Immature natural killer cell (primary cell): Measurements from ENCODE around the gene FAM83D. TPM values are rescaled to one million over a fixed set of nuclear protein-coding genes. Genes with fewer than 3 reads are reported as not detected.

Source experiments
- DNase-seq, 3 donors: peaks; one replicate each; pipeline ENCODE4 v3.0.0; 2022; ENCODE audit warnings: mixed read lengths in 1 of 3
- H3K27ac Mint-ChIP-seq, 6 donors: one replicate each; pipeline ENCODE4 v1.8.0; 2020; ENCODE audit warnings: mixed read lengths in 6 of 6, mild to moderate bottlenecking in 5 of 6, inconsistent platforms in 4 of 6, moderate library complexity in 3 of 6
- H3K27me3 Mint-ChIP-seq, 3 donors: one replicate each; pipeline ENCODE4 v1.8.0; 2020 to 2021; ENCODE audit warnings: low read depth in 3 of 3, mild to moderate bottlenecking in 3 of 3, mixed read lengths in 3 of 3, moderate library complexity in 3 of 3, inconsistent platforms in 1 of 3
- H3K36me3 Mint-ChIP-seq, 3 donors: one replicate each; pipeline ENCODE4 v1.8.0; 2020; ENCODE audit warnings: mixed read lengths in 3 of 3, inconsistent platforms in 2 of 3, mild to moderate bottlenecking in 2 of 3
- H3K4me1 Mint-ChIP-seq, 2 donors: one replicate each; pipeline ENCODE4 v1.8.0; 2020; ENCODE audit warnings: inconsistent platforms in 2 of 2, mild to moderate bottlenecking in 2 of 2, mixed read lengths in 2 of 2, moderate library complexity in 1 of 2
- H3K4me3 Mint-ChIP-seq, 5 donors: one replicate each; pipeline ENCODE4 v1.8.0; 2020; ENCODE audit warnings: mild to moderate bottlenecking in 5 of 5, mixed read lengths in 5 of 5, inconsistent platforms in 3 of 5, moderate library complexity in 3 of 5
- H3K9me3 Mint-ChIP-seq, 6 donors: one replicate each; pipeline ENCODE4 v1.8.0; 2020; ENCODE audit warnings: mild to moderate bottlenecking in 6 of 6, mixed read lengths in 6 of 6, inconsistent platforms in 4 of 6, moderate library complexity in 3 of 6
- polyA plus RNA-seq, 3 donors: library from polyadenylated mRNA; unstranded; fragments of 300-500 nt; fragmentation: Illumina TruSeq; gene quantifications; one replicate each; pipeline ENCODE4 v1.2.3, GENCODE V29; 2021

FAM83D gene
- polyA plus RNA-seq, 3 donors from 2014 or later, result 0.25 to 0.58 TPM; not detected in 1

GRCh38 chr20:38889792-38890496 lies 36.3 kb upstream of the FAM83D start:
- Mint-ChIP-seq H3K9me3 (no peaks in the 10 kb centered on the region), H3K36me3 (peaks cover 0 to 5% (median 0%) of the 10 kb centered on the region in 3 donors), H3K4me3 (no peak overlapping the region), H3K4me1 (peaks cover 47 to 61% of the 10 kb centered on the region in 2 donors), H3K27ac (peak overlapping the region; percentile 68 to 85 (median 80)), H3K27me3 (peaks cover 3 to 10% (median 4%) of the 10 kb centered on the region in 3 donors)
- no peak for DNase-seq

- H3K9me3 Mint-ChIP-seq, result no peaks in the 10 kb centered on the region
- peaks cover 0 to 5% (median 0%) of the 10 kb centered on the region in 3 donors for H3K36me3 Mint-ChIP-seq
- H3K4me1 Mint-ChIP-seq, result peaks cover 44 to 61% of the 10 kb centered on the region in 2 donors
- peak overlapping the region; percentile 68 to 85 (median 80) for H3K27ac Mint-ChIP-seq
- H3K27me3 Mint-ChIP-seq, result peaks cover 3 to 11% (median 4%) of the 10 kb centered on the region in 3 donors
- no peak overlapping the region for H3K4me3 Mint-ChIP-seq
- DNase-seq, result no peak
Observed at GRCh38 chr20:38890497-38890818, 35.8 kb upstream of the FAM83D start.

GRCh38 chr20:38892091-38892981 lies 33.9 kb upstream of the FAM83D start:
- no peak for DNase-seq
- H3K9me3 Mint-ChIP-seq, result no peaks in the 10 kb centered on the region
- H3K27me3 Mint-ChIP-seq, result peaks cover 3 to 12% (median 4%) of the 10 kb centered on the region in 3 donors
- H3K27ac Mint-ChIP-seq, result peak overlapping the region; percentile 87 to 97 (median 96)
- H3K4me1 Mint-ChIP-seq, result peaks cover 39 to 51% of the 10 kb centered on the region in 2 donors
- peaks cover 5 to 11% (median 6%) of the 10 kb centered on the region in 3 donors for H3K36me3 Mint-ChIP-seq
- peak overlapping the region in 4 of 5 donors; percentile 8 to 72 (median 27) for H3K4me3 Mint-ChIP-seq

DNA sequence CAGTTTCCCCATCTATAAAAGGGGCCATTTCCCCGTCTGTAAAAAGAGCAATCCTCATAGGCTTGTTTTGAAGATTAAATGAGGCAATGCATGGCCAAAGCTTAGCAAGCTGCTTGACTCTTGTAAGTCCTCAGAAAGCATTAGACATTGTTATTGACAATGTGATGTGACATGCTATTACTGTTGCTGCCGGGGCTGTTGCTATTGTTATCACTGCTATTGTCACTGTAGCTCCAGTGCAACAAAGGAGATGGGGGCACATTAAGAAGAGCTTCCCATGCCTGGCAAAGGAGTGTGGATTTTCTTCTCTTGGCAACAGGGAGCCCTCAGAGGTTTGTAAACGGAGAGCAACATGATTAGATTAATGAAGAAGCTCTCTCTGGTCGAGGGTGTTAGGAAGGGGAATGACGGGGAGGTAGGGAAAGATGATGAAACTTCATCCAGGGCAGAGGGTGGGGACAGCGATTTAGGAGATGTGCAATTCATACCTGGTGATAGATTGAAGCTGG lies 33.1 kb upstream of the FAM83D start:
- Mint-ChIP-seq H3K27ac (peak overlapping the region; percentile 87 to 97 (median 96)), H3K27me3 (peaks cover 3 to 12% (median 3%) of the 10 kb centered on the region in 3 donors), H3K36me3 (peaks cover 9 to 15% (median 12%) of the 10 kb centered on the region in 3 donors), H3K4me3 (peak overlapping the region; percentile 62 to 74 (median 72)), H3K9me3 (no peaks in the 10 kb centered on the region), H3K4me1 (peaks cover 35 to 50% of the 10 kb centered on the region in 2 donors)
- DNase-seq, result no peak

DNA sequence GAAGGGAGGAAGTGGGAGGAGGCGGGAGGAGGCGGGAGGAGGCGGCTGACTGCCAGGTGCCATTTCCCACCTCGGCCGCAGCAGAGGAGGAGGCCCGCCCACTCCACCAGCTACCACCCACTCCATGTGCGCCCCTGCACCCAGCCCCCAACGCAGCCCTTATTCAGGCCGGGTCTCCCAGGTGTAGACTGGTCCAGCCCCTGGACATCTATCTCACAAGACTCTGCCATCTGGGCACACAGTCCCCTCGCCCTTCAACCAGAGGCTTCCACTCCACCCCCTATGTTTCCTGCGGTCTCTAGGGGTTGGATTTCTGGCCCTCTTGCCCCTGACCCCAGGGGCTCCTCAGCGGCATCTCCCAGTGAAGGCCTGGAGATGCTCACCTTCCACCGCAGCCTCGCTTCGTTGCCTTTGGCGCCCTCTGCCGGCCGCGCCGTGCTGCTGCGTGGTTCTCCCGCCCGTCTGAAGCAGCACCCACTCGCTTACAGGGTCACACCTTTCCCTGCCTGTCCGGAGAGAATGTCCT lies 32.6 kb upstream of the FAM83D start:
- peaks cover 34 to 50% of the 10 kb centered on the region in 2 donors for H3K4me1 Mint-ChIP-seq

GRCh38 chr20:38894091-38894847 lies 31.9 kb upstream of the FAM83D start:
- Mint-ChIP-seq H3K9me3 (no peaks in the 10 kb centered on the region), H3K27ac (peak overlapping the region; percentile 81 to 97 (median 96)), H3K36me3 (peaks cover 9 to 15% (median 13%) of the 10 kb centered on the region in 3 donors), H3K4me3 (peak overlapping the region; percentile 29 to 73 (median 62)), H3K27me3 (peaks cover 3 to 13% (median 3%) of the 10 kb centered on the region in 3 donors), H3K4me1 (peaks cover 34 to 44% of the 10 kb centered on the region in 2 donors)
- no peak for DNase-seq

More for the DNA sequence above, 32.6 kb upstream of the FAM83D start:
- Mint-ChIP-seq H3K27me3 (peaks cover 3 to 12% (median 3%) of the 10 kb centered on the region in 3 donors), H3K36me3 (peaks cover 9 to 15% (median 13%) of the 10 kb centered on the region in 3 donors), H3K4me3 (peak overlapping the region; percentile 62 to 74 (median 72)), H3K9me3 (no peaks in the 10 kb centered on the region), H3K27ac (peak overlapping the region; percentile 87 to 97 (median 96))
- peak; percentile 79 to 83 (median 83) for DNase-seq

DNA sequence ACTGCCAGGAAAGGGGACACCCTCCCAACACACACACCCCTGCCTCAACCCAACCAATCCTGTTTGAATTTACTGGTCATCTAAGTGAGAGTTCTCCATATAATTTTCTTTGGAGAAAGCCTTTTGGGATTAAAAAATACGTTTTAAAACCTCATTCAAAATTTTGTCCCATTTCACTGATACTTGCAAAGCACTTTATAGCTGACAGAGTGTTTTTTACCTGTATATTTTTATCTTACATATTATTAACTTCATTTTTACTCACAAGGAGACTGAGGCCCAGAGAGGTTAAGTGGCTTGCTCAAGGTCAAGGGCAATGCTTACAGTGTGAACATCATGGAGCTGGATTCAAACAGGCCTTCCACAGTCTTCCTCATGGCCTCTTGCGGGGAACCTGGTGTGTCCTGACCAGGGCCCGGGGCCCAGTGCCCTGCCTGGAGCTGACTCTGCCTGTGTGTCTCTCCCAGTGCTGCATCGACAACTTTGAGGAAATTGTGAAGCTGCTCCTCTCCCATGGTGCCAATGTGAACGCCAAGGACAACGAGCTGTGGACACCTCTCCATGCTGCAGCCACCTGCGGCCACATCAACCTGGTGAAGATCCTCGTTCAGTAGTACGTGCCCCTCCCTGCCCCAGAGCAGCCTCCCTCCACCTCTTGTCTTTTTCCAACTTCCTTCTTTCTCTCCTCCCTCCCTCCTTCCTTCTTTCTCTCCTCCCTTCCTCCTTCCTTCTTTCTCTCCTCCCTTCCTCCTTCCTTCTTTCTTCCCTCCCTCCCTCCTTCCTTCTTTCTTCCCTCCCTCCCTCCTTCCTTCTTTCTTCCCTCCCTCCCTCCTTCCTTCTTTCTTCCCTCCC lies 30.9 kb upstream of the FAM83D start:
- DNase-seq, result no peak

GRCh38 chr20:38896009-38896594 lies 30.1 kb upstream of the FAM83D start:
- peak overlapping the region in 4 of 6 donors; percentile 8 to 68 (median 44) for H3K27ac Mint-ChIP-seq
- H3K36me3 Mint-ChIP-seq, result peaks cover 12 to 24% (median 13%) of the 10 kb centered on the region in 3 donors
- H3K9me3 Mint-ChIP-seq, result no peaks in the 10 kb centered on the region
- peak overlapping the region in 1 of 5 donors; percentile 10 for H3K4me3 Mint-ChIP-seq
- H3K4me1 Mint-ChIP-seq, result peaks cover 30 to 34% of the 10 kb centered on the region in 2 donors
- no peak for DNase-seq
- H3K27me3 Mint-ChIP-seq, result peaks cover 3 to 12% (median 3%) of the 10 kb centered on the region in 3 donors

More for the DNA sequence above, 30.9 kb upstream of the FAM83D start:
- Mint-ChIP-seq H3K36me3 (peaks cover 9 to 16% (median 11%) of the 10 kb centered on the region in 3 donors), H3K4me1 (peaks cover 31 to 38% of the 10 kb centered on the region in 2 donors), H3K27ac (peak overlapping the region in 5 of 6 donors; percentile 16 to 91 (median 81)), H3K27me3 (peaks cover 3 to 10% (median 3%) of the 10 kb centered on the region in 3 donors), H3K9me3 (no peaks in the 10 kb centered on the region), H3K4me3 (no peak overlapping the region)

GRCh38 chr20:38897267-38897666 lies 28.9 kb upstream of the FAM83D start:
- H3K9me3 Mint-ChIP-seq, result no peaks in the 10 kb centered on the region
- H3K36me3 Mint-ChIP-seq, result peaks cover 17 to 30% (median 19%) of the 10 kb centered on the region in 3 donors
- peaks cover 3 to 12% (median 3%) of the 10 kb centered on the region in 3 donors for H3K27me3 Mint-ChIP-seq
- no peak overlapping the region for H3K27ac Mint-ChIP-seq
- peaks cover 27 to 32% of the 10 kb centered on the region in 2 donors for H3K4me1 Mint-ChIP-seq
- H3K4me3 Mint-ChIP-seq, result no peak overlapping the region
- no peak for DNase-seq

DNA sequence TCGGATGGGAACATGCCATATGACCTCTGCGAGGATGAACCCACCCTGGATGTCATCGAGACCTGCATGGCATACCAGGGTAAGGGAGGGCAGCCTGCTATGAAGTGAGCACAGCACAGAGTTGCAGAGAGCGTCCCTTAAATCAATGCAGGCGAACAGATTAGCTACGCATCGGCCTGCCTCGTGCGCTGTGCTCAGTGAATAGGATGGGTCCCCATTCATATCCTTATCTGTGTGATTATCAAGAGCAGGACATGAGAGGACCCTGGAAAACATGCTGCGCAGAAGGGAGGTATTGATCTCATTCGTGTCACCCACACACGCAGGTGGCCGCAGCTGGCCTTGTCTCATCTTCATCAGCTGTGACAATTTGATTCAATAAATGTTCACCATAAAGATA lies 25.6 kb upstream of the FAM83D start:
- Mint-ChIP-seq H3K9me3 (no peaks in the 10 kb centered on the region), H3K36me3 (peaks cover 34 to 60% (median 38%) of the 10 kb centered on the region in 3 donors), H3K27ac (no peak overlapping the region), H3K4me3 (no peak overlapping the region), H3K27me3 (peaks cover 0 to 3% (median 0%) of the 10 kb centered on the region in 3 donors), H3K4me1 (peaks cover 4 to 10% of the 10 kb centered on the region in 2 donors)
- DNase-seq, result no peak

GRCh38 chr20:38902601-38903000 lies 23.6 kb upstream of the FAM83D start:
- Mint-ChIP-seq H3K27me3 (peaks cover 0 to 5% (median 4%) of the 10 kb centered on the region in 3 donors), H3K27ac (no peak overlapping the region), H3K9me3 (no peaks in the 10 kb centered on the region), H3K36me3 (peaks cover 40 to 68% (median 46%) of the 10 kb centered on the region in 3 donors), H3K4me1 (peaks cover 7 to 11% of the 10 kb centered on the region in 2 donors), H3K4me3 (no peak overlapping the region)
- DNase-seq, result no peak
